OCI-LY1 (cell line): ENCODE data around the gene CBR3.
"Not testable (repeated sequence)": the region's sequence is repeated elsewhere in the genome, so short reads cannot be mapped to it uniquely, and the experiment has no call there.

Experiments used
- H2AFZ ChIP-seq: fragments of 200-600 bp; sonication (generic), shearing (Covaris generic); 2 replicates; pipeline ENCODE4 v1.6.0; 2014; ENCODE audit warnings: antibody characterized with exemption, mild to moderate bottlenecking, low read length
- H3F3A ChIP-seq: fragments of 200-600 bp; sonication (generic), shearing (Covaris generic); 2 replicates; pipeline ENCODE4 v1.6.0; 2014; ENCODE audit warnings: mild to moderate bottlenecking, antibody characterized with exemption, low read length, moderate library complexity; ENCODE audit not compliant: insufficient read depth
- H3K27ac ChIP-seq: fragments of 200-600 bp; sonication (generic); 2 replicates; pipeline ENCODE4 v1.5.1; 2014; ENCODE audit warnings: low read length, mixed run types, mild to moderate bottlenecking, low read depth; ENCODE audit not compliant: poor library complexity, severe bottlenecking
- H3K27me3 ChIP-seq: fragments of 200-600 bp; sonication (generic); 2 replicates; pipeline ENCODE4 v1.6.0; 2014; ENCODE audit warnings: antibody characterized with exemption, mild to moderate bottlenecking, low read length, moderate library complexity; ENCODE audit not compliant: insufficient read depth
- H3K36me3 ChIP-seq: fragments of 200-600 bp; sonication (generic); 2 replicates; pipeline ENCODE4 v1.6.1; 2014; ENCODE audit warnings: mild to moderate bottlenecking, antibody characterized with exemption, low read length, moderate library complexity, mixed read lengths; ENCODE audit not compliant: insufficient read depth
- H3K4me1 ChIP-seq: fragments of 200-600 bp; sonication (generic); 2 replicates; pipeline ENCODE4 v1.5.1; 2014; ENCODE audit warnings: mild to moderate bottlenecking, low read length, moderate library complexity; ENCODE audit not compliant: insufficient read depth, severe bottlenecking
- H3K4me2 ChIP-seq: fragments of 200-600 bp; sonication (generic), shearing (Covaris generic); 2 replicates; pipeline ENCODE4 v1.6.1; 2014; ENCODE audit warnings: low read length
- H3K4me3 ChIP-seq: fragments of 200-600 bp; sonication (generic); 2 replicates; pipeline ENCODE4 v1.5.1; 2014; ENCODE audit warnings: low read length, low read depth, mild to moderate bottlenecking, mixed read lengths; ENCODE audit not compliant: poor library complexity, severe bottlenecking
- H3K79me2 ChIP-seq: fragments of 200-600 bp; shearing (Covaris generic); 2 replicates; pipeline ENCODE4 v1.6.1; 2016; ENCODE audit warnings: mixed run types, low read length, mixed read lengths; ENCODE audit not compliant: insufficient read depth
- H3K9ac ChIP-seq: fragments of 200-600 bp; sonication (generic), shearing (Covaris generic); 2 replicates; pipeline ENCODE4 v1.6.1; 2014; ENCODE audit warnings: mild to moderate bottlenecking, low read length, mixed read lengths
- H3K9me2 ChIP-seq: fragments of 200-600 bp; sonication (generic), shearing (Covaris generic); 2 replicates; pipeline ENCODE4 v1.6.1; 2014; ENCODE audit warnings: low read depth, mild to moderate bottlenecking, low read length, mixed read lengths
- H3K9me3 ChIP-seq: fragments of 200-600 bp; shearing (Covaris generic); 2 replicates; pipeline ENCODE4 v1.6.1; 2014; ENCODE audit warnings: low read length, mixed read lengths
- H4K20me1 ChIP-seq: fragments of 200-600 bp; sonication (generic), shearing (Covaris generic); 2 replicates; pipeline ENCODE4 v1.6.0; 2016; ENCODE audit warnings: mild to moderate bottlenecking, low read length; ENCODE audit not compliant: insufficient read depth
- CTCF ChIP-seq: fragments of 200-600 bp; sonication (generic), shearing (Covaris generic); IDR thresholded peaks from 2 replicates; pipeline ENCODE4 v1.5.1; 2017; ENCODE audit warnings: mild to moderate bottlenecking, antibody characterized with exemption, low read length, moderate library complexity, mixed read lengths
- EZH2 ChIP-seq: fragments of 200-600 bp; sonication (generic), shearing (Covaris generic); IDR thresholded peaks from 2 replicates; pipeline ENCODE4 v1.8.0; 2017; ENCODE audit warnings: borderline replicate concordance, mixed run types, mild to moderate bottlenecking, antibody characterized with exemption, low read length, moderate library complexity, mixed read lengths

The CBR3 gene

DNA sequence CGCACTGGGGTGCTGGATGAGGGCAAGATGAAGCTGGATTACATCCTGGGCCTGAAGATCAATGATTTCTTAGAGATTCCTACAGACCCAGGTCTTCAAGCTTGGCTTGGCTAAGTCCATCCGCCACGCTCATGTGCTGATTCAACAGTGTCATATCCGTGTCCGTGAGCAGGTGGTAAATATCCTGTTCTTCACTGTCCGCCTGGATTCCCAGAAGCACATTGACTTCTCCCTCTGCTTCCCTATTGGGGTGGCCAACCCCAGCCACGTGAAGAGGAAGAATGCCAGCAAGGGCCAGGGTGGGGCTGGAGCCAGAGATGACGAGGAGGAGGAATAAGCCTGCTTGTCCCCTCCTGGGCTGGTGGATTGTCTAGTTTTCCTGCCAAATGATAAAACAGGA, 2.2 kb upstream of the CBR3 start:
- no peaks in the 10 kb centered on the region for H3F3A ChIP-seq
- H3K4me1 ChIP-seq = peaks cover 30% of the 10 kb centered on the region
- H3K4me3 ChIP-seq = no peak overlapping the region
- no peaks in the 10 kb centered on the region for H3K36me3 ChIP-seq
- H4K20me1 ChIP-seq = no peaks in the 10 kb centered on the region
- no peaks in the 10 kb centered on the region for H3K9me3 ChIP-seq
- no peak for TF ChIP-seq CTCF
- no peak for TF ChIP-seq EZH2
- no peaks in the 10 kb centered on the region for H3K9me2 ChIP-seq
- no peak overlapping the region for H3K9ac ChIP-seq
- no peak overlapping the region for H2AFZ ChIP-seq
- no peaks in the 10 kb centered on the region for H3K27me3 ChIP-seq
- H3K27ac ChIP-seq = no peak overlapping the region
- no peak overlapping the region for H3K4me2 ChIP-seq
- no peaks in the 10 kb centered on the region for H3K79me2 ChIP-seq

DNA sequence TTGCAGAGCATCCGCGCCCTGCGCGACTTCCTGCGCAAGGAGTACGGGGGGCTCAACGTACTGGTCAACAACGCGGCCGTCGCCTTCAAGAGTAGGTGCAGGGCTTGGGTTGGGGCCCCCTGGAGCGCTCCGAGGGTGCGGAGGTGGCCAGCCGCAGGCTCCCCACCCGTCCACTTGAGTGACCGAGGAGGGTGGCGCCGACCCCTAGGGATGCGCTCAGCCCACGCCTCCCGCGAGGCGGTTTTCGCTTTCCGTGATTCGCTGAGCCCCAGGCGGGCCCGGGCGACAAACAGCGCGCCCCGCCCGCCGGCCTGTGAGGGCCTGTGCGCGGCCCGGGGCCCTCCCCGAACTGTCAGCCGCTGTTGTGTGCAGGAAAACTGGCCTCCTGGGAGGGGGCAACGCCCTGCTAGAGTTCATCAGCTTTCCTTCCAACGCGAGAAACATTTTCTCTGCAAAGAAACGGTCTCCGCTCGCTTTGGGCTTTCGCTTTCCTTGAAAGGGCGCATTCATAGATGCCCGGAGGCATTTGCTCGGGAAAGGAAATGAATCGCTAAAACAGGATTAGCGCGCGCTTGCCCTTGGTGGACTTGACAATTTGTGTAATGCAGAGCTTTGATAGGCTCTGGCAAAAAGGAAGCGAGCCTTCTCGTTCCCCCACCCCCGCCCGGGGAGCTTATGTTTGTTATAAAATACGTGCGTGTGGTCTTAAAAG, 668 bp downstream of the CBR3 start:
- no peak for TF ChIP-seq CTCF
- Histone ChIP-seq H2AFZ (no peak overlapping the region), H3K27me3 (no peaks in the 10 kb centered on the region), H3K36me3 (no peaks in the 10 kb centered on the region), H4K20me1 (no peaks in the 10 kb centered on the region), H3K4me1 (peaks cover 30% of the 10 kb centered on the region), H3K4me3 (peak overlapping the region; percentile 58), H3K9ac (peak overlapping the region; percentile 22; the same call in 1 of the 2 replicates), H3K9me2 (no peaks in the 10 kb centered on the region), H3F3A (no peaks in the 10 kb centered on the region), H3K79me2 (no peaks in the 10 kb centered on the region), H3K27ac (no peak overlapping the region), H3K9me3 (no peaks in the 10 kb centered on the region), H3K4me2 (peak overlapping the region; percentile 83)

DNA sequence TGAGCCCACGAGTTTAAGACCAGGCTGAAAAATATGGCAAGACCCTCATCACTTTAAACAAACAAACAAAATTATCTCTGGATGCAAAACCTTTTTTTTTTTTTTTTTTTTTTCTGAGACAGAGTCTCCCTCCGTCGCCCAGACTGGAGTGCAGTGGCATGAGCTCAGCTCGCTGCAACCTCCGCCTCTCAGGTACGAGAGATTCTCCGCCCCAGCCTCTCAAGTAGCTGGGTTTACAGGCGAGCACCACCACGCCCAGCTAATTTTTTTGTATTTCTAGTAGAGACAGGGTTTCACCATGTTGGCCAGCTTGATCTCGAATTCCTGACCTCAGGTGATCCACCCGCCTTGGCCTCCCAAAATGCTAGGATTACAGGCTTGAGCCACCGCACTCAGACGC, 4.9 kb downstream of the CBR3 start:
- not testable (repeated sequence) for H3K9me3 ChIP-seq, H3K36me3 ChIP-seq, H3K27me3 ChIP-seq, H3K9me2 ChIP-seq, H3K9ac ChIP-seq, H3F3A ChIP-seq, H3K79me2 ChIP-seq, H2AFZ ChIP-seq, H3K4me2 ChIP-seq, H3K27ac ChIP-seq, H3K4me3 ChIP-seq, H4K20me1 ChIP-seq
- H3K4me1 ChIP-seq = peaks cover 29% of the 10 kb centered on the region

GRCh38 chr21:36141513-36141925, 6.6 kb downstream of the CBR3 start:
- TF ChIP-seq CTCF = peak; percentile 96
- no peak for TF ChIP-seq EZH2
- Histone ChIP-seq H3K4me1 (peaks cover 12% of the 10 kb centered on the region), H3F3A (no peaks in the 10 kb centered on the region), H4K20me1 (no peaks in the 10 kb centered on the region), H3K27ac (no peak overlapping the region), H3K9me3 (no peaks in the 10 kb centered on the region), H3K79me2 (no peaks in the 10 kb centered on the region), H3K4me3 (no peak overlapping the region), H3K27me3 (no peaks in the 10 kb centered on the region), H3K9me2 (no peaks in the 10 kb centered on the region), H3K4me2 (peak overlapping the region; percentile 26; the same call in 1 of the 2 replicates), H3K9ac (no peak overlapping the region), H3K36me3 (no peaks in the 10 kb centered on the region), H2AFZ (no peak overlapping the region)

DNA sequence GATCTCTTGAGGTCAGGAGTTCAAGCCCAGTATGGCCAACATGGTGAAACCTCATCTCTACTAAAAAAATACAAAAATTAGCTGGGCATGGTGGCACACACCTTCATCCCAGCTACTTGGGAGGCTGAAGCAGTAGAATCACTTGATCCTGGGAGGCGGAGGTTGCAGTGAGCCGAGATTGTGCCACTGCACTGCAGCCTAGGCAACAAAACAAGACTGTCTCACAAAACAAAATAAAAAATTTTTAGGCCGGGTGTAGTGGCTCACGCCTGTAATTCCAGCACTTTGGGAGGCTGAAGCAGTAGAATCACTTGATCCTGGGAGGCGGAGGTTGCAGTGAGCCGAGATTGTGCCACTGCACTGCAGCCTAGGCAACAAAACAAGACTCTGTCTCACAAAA, 9.4 kb downstream of the CBR3 start:
- H3K4me1 ChIP-seq, H3K9me2 ChIP-seq, H2AFZ ChIP-seq, H3K27ac ChIP-seq, H3K79me2 ChIP-seq, H3K4me2 ChIP-seq, H3K4me3 ChIP-seq, H3K36me3 ChIP-seq, H3K9ac ChIP-seq, H3K9me3 ChIP-seq, H4K20me1 ChIP-seq, H3F3A ChIP-seq, H3K27me3 ChIP-seq: not testable (repeated sequence)
